Panc1 (cell line): Measurements from ENCODE around the gene ZNF140.

ENCODE experiments used
- CTCF ChIP-seq: fragments of 450-650 bp; IDR thresholded peaks from 2 replicates; pipeline ENCODE4 v1.5.1; 2017; ENCODE audit warnings: mild to moderate bottlenecking
- REST ChIP-seq, 2 experiments: IDR thresholded peaks; 2 replicates each; pipeline ENCODE4 v1.6.1; 2011 to 2012; ENCODE audit warnings: low read depth in 2 of 2, control low read depth in 1 of 2, low read length in 1 of 2, mild to moderate bottlenecking in 1 of 2, moderate library complexity in 1 of 2; ENCODE audit not compliant: insufficient read depth in 1 of 2
- SIN3A ChIP-seq: IDR thresholded peaks from 2 replicates; pipeline ENCODE4 v1.6.1; 2012; ENCODE audit warnings: low read depth, mild to moderate bottlenecking, low read length, moderate library complexity, borderline replicate concordance; ENCODE audit not compliant: insufficient read depth

GRCh38 chr12:133038118-133038709 lies 42.5 kb upstream of the ZNF140 start:
- TF ChIP-seq SIN3A (no peak), REST (IDR thresholded peaks at IDR 0.05; ENCODE audit: insufficient read depth in 1 of 2, low read depth in 2 of 2, low read length in 1 of 2) (no peak), CTCF (no peak)
